GM19023 (cell line): ENCODE data around the gene MLH3.

Source experiments
- ATAC-seq: cut with Tn5 transposase; IDR thresholded peaks from one replicate; pipeline ENCODE4 v1.9.1; 2021; ENCODE audit warnings: mild to moderate bottlenecking, moderate library complexity; ENCODE audit not compliant: unreplicated experiment

MLH3 gene

DNA sequence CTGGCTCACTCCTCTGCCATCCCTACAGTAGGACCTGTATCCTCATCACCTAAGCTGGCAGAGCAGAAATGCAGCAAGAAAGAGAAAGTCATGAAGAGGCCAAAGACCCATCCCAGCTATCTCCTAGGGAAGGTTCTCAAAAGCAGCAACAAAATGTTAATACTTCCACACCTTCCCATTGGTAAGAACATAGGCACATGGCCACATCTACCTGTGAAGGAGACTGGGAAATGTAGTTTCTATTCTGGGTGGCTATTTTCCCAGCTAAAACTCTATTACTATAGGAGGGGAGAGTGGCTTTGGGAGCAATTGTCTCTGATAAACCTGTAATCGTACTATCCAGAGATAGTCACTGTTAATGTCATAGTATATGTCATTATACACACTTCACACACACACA, 62.3 kb downstream of the MLH3 start:
- ATAC-seq, result no peak

DNA sequence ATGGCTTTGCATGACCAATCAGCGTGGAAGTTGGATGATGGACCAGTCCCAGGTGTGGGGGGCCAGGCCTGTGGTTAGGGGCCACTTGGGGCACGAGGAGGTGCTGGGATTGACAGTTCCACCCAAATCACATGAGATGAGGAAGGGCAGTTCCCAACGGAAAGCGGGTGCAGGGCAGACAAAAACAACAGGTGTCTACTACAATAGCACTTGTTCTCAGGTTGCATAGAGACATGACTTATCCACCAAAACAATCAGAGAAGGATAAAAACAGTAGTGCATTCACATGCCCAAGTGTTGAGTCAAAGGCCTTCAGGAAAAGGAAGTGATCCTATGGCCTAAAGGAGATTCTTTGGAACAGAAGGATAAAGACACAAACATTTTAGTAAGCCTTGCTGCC, 63.1 kb downstream of the MLH3 start:
- ATAC-seq, result no peak

DNA sequence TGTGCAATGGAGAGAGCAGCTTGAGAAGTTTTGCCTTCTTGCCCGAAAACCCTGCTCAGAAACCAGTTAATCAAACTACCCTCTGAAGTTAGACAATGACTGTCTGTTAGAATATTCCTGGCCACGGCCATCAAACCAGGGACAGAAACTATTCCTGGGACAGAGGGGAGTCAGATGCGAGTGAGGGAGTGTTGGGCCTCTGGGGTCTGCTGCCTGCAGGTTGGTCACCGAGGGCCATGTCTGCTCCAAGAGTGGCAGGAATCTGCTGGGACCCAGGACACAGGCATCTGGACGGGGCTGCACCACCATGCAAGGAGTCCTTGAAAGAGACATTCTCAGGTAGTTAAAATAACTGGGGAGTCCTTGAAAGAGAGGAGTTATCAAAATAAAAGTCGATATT, 65.5 kb downstream of the MLH3 start:
- ATAC-seq, result no peak

GRCh38 chr14:74985028-74985310, 66.3 kb downstream of the MLH3 start:
- no peak for ATAC-seq

GRCh38 chr14:74984236-74985027, 66.8 kb downstream of the MLH3 start:
- ATAC-seq, result no peak

- ATAC-seq, result no peak
These were observed 67.9 kb downstream of the MLH3 start for GRCh38 chr14:74983343-74983742.

- no peak for ATAC-seq
These were observed 68.6 kb downstream of the MLH3 start for GRCh38 chr14:74982661-74983060.

- no peak for ATAC-seq
These were observed 69.4 kb downstream of the MLH3 start for GRCh38 chr14:74981833-74982232.

DNA sequence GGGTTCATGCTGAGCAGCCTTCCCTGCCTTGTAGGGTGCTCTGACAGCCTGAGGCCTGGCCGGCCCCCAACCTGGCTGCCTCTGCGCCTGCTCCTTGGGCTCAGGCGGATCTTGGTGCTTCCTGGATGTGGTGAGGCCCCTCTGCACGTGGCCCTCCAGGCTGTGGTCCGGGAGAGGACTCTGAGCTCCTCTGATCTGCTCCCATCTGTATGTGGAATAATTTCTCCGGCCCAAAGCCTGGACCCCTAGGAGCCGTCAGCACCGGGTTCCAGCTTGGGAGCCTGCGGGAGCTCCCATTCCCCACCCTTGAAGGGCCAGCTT, 69.8 kb downstream of the MLH3 start:
- no peak for ATAC-seq

DNA sequence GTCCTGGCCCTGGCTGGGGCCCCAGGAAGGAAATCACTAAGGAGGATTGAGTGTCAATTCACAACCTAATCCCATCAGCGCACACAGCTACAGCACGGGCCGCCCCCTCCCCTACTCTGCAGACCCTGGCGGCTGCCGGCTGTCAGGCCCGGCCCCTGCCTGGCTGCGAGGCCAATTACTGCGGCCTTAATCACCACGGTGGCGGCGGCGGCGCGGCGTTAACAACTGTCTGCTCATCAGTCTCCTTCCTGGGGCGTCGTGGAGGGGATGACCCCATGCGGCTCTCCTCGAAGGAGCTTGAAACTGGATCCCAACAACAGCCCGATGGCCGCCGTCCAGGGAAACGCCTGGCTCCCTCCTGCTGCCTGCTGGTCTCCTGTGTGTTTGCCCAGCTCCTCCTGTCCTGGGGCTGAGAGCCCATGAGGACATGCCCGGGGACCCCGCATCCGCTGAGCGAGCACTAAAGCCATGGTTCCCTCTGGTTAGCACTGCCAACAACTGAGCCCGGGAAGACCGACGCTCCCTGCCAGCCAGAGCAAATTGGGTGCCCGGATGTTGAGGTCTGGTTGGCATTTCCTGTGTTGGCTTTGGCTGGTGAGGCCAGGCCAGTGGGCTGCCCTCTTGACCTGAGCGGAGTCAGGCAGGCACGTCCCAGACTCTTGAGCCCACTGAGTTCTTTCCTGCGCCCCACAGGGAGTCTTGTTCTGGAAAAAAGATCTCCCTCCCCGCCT, 70.4 kb downstream of the MLH3 start:
- no peak for ATAC-seq

- ATAC-seq, result no peak
These were observed 70.9 kb downstream of the MLH3 start for GRCh38 chr14:74980398-74980730.

DNA sequence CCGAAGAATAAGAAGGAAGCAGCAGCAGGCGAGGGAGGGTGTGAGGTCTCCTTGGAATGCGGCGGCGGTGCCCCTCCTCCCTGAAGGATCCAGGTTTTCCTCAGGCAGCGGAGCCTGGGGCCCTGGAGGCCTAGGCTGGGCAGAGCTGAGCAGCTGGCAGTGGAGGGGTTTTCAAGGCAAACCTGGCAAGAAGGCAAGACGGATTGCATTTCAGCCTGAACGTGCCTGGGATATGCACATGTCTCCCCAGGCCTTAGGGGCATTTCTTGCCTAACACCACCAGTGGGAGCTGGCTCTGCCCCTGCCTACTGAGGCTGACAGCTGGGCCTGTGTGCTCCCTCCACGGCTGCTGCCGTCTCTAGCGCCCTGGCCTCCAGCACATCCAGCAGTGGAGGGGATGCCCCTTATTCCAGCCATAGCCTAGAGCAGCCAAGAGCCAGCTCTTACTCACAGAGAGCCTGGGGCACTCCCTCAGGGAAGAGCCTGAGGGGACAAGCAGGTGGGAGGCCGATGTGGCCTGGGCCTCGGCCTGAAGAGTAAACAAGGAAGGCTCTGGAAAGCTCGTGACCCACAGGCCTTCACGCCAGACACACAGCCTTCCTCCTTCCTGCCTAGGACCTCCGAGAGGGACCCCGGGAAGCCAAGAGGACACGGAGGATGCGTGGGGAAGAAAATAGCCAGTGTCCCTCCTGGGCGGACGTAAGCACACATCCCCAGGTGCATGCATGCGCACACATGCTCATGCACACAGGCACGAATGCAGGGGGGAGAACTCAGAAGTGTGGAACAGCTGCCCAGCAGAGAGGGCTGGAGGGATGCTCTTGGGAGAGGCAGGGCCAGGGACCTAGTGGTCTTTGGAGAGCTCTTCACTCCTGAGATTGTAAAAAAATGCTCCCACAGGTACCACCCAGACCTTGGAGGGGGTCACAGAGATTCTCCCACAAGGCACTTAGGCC, 71.5 kb downstream of the MLH3 start:
- ATAC-seq, result no peak

DNA sequence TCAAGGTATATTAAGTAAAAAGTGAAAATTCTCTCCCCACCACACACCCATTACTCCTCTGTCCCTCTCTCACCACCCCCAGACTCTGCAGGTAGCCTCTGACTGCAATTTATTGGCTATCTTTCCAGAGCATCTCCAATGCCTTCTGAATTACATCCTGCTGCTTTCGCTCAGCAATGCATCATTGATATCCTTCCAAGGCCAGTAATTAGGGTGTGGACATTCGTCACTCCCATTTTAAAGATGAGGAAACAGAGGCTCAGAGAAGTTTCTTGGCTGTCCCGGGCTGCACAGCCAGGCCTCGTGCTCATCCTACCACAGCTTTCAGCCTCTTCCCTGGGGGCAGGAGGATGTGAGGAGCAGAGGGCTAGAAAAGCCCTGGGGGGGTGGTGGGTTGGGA, 72.2 kb downstream of the MLH3 start:
- ATAC-seq, result no peak

GRCh38 chr14:74978416-74978947, 72.8 kb downstream of the MLH3 start:
- no peak for ATAC-seq

DNA sequence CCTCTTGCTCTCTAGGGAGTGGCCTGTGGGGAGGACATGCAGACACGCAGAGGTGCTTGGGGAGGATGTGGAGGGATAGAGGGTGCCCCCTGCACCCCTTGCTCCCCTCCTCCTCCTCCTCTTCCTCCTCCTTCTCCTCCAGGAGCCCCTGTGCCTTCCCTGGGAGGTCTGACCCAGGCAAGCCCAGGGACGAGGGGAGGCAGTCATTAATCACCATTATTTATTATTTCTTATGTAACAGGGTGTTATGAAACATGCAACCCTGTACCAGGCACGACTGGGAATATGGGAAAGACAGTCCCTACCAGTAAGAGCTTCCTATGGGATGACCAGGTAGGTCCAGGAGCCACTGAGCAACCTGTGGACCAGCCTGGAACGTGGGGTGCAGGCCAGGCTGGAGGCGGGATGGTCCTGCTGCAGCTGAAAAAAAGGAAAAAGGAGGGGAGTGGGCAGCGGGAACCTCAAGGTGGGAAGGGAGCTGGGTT, 73.3 kb downstream of the MLH3 start:
- no peak for ATAC-seq

GRCh38 chr14:74977164-74977900, 73.9 kb downstream of the MLH3 start:
- no peak for ATAC-seq

DNA sequence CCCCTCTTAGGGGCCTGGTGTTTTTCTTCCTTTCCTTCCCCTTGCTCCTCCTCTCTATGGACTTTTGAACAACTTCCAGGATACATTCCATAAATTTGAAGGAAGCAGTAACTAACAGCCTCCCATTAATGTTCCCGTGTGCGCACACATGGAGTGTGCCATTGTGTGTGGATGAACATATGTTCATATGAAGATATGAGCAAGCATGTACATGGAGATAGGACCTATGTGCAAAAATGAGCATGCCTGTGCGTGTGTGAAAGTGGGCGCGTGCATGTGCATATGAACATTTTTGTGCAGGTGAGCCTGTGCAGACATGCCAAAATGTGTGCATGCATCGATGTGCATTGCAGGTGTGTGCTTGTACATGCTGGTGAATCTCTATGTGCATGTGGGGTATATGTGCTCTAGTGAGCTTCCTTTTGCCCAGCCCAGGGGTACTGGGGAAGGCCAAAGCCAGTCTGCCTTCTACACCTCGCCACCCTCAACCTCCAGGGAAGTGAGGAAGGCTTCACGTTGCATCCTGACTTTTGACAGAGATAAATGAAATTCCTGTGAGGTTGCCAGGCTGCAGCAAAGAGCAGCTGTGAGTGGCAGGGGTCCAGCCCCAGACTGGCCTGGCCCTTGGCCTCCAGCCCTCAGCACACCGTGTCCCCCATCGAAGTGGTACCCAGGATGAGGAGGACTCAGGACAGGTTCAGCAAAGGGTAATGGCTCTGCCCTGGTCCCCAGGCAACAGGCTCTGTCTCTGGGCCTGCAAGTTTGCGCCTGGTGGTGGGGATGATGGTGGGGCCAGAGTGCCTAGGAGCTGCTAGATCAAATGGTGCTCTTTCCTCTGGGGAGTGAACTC, 74.8 kb downstream of the MLH3 start:
- ATAC-seq, result no peak

GRCh38 chr14:74975059-74975810, 76.0 kb downstream of the MLH3 start:
- ATAC-seq, result no peak
